Measurements from ENCODE around the gene BDKRB2.

The BDKRB2 gene

DNA sequence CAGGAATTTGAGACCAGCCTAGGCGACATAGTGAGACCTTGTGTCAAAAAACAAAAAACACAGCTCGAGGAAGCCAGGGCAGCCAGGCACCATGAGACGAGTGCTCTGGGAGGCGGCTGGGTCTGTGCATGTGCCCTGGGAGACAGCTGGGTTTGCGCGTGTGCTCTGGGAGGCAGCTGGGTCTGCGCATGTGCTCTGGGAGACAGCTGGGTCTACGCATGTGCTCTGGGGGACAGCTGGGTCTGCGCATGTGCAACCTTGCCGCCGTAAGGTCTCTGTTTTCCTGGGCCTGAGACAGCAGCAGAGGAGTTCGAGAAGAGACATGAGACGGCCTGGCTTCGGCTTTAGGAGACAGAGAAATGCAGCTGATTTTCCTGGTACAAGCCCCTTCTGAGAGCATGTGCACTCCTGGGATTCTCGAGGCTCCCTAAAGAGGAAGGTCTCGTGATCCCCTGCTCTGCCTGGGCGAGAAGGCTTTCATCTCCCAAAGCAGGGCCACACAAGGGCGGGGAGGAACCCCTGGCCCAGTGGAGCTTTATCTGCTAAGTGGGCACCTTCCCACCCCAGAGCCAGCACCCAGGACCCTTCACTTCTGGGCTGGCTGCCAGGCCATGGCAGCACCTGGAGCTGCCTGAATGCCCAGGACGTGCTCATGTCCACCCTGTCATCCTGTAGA is 47.8 kb downstream of the BDKRB2 start:
- no peak for DNase-seq (ENCODE audit: low spot score)

DNA sequence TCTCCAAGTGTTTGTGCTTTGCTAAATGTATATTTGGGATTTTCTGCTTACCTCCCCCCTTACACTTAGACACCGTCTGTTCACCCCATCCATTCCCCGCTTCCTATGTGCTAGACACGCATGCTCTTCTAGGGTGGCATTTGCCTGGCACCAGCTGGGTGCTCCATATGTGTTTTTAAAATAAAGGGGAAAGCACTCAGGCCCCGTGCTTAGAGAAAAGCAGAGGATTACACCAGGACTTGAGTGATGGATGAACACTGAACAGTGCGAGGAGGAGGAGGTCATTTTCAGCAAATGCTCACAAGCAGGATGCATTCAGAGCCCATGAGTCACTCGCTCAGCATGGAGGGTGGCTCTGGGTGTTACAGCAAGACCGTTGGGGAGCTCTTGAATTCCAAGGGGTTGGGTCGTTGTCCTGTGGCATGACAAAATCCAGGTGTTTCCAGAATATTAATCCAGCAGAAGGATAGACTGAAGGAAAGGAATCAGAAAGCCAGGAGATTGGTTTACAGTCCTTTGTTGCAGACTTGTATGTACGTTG is 48.4 kb downstream of the BDKRB2 start:
- no peak for DNase-seq (ENCODE audit: low spot score)

DNA sequence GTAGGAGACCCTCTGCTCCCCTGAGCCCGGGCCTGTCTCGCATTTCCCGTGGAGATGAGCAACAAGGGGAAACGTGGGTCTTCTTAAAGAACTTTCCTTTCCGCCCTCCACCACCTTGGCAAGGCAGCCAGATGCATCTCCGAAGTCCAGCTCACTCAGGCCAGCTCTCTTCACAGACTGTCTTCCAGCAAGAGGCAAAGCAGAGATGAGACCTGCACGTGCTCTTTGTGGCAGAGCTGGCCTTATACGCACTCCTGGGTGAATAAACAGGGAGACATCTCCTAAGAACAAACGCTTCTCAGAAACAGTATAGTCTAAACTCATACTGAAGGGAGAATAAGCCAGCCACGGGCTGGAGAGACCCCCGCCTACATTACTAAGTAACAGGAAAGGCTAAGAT is 50.0 kb downstream of the BDKRB2 start:
- no peak for DNase-seq (ENCODE audit: low spot score)

DNA sequence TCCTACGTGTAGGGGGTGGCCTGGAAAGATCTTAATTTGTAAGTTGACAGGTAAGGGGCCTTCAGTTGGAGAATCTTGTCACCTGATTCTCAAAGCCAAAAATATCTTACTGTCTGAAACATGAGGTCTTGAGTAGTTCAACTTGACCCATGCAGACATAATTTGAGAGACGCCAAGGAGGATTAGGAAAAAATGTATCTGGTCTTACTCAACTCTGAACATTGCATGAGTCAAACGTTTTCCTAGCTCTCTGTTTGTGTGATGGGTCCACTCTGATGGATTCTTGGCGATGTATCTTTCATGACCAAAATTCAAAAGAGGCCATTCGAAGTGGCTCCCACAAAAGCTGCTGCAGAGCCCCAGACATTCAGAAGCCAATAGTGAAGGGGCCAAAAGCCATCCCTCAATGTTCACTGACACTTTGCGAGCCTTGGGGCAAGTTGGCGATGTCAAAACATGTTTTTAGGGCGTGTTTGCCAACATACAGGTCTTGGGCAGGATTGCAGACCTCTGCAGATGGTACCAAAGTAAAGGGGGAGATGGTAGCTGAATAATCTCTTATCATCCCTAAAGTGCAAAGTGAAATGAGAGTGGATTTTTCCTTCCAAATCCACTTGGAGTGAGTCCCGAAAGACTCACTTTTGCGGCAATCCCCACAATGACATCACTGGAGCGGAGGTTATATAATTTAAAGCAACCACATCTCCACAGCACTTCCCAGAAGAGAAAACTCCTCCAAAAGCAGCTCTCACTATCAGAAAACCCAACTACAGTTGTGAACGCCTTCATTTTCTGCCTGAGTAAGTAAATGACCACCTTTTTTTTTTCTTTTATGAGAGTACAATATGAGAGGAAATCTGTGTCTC is 51.1 kb downstream of the BDKRB2 start, which contains the start of gene BDKRB1:
TSS of gene BDKRB1 (plus strand) at position 710 of the 866 bp plus-strand sequence. CDS start 7,473 bp downstream, outside the sequence.
- no peak for DNase-seq (ENCODE audit: low spot score)

DNA sequence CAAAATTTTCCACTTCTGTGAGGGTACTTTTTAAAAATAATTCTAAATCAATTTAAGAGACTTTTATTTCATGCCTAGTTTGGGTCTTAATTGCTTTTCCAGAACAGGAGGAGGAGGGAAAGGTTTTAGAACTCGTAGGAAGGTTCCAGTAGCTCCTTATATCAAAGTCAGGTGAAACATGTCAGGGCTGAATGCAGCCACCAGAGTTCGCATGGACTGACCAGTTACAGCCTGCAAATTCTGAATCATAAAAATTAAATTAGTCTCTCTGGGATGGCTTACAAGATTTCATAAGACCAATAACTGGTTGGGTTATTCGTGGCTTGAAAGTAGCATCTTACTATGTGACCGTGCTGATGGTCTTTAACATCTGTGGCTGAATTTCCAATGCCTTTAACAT is 51.8 kb downstream of the BDKRB2 start:
- no peak for DNase-seq (ENCODE audit: low spot score)

DNA sequence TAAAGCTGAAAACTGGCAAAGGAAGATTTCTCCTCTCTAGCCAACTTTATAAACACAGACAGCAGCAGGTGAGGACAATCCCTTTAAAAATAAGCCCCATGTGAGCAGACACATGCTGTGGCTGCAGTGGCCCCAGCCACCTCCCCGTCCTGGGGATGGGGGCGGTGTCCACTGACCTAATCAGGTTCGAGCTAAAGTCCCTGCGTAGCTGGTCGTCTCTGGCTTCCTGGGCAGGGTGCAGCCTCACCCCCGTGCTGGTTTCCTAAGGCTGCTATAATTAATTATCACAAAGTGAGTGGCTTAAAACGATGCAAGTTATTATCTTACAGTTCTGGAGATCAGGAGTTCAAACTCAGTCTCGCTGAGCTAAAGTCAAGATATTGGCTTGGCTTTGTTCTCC is 52.4 kb downstream of the BDKRB2 start:
- DNase-seq (ENCODE audit: low spot score), result no peak

DNA sequence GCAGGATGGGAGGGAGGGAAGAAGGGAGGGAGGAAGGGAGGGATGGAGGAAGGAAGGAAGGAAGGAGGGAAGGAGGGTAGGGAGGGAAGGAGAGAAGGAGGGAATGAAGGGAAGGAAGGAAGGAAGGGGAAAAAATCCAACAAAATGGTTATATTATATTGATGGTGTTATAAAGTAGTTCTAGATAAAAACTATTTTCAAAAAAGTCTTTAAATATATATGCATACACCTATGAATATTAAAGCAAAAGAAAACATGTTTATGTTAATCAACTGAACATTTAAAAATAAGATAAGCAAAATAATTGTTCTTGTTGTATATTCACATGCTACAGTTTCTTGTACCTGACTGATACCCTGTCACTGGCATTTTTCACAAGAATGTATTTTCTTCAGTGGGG is 53.3 kb downstream of the BDKRB2 start:
- DNase-seq (ENCODE audit: low spot score), result no peak

DNA sequence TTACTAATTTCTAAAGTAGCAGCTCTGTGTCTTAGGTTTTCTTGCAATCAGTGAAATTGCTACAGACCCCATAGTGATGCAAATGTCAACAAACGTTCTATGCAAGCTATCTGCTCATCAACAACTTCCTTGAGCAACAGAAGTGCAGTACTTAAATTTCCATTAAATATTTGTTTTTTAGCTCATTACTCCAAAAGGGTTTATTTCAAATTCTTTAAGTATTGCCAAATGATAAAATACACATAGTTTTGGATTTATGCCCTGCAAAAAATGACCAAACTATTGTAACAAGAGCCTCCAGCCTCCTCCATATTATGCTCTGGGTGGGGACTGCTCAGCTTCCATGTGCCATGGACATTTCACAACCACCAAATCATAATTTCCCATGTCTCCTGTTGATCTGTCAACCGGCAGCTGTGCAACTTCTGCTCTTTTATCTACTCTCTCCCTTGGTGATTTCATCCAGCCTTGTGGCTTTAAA is 55.7 kb downstream of the BDKRB2 start:
- no peak for DNase-seq (ENCODE audit: low spot score)

DNA sequence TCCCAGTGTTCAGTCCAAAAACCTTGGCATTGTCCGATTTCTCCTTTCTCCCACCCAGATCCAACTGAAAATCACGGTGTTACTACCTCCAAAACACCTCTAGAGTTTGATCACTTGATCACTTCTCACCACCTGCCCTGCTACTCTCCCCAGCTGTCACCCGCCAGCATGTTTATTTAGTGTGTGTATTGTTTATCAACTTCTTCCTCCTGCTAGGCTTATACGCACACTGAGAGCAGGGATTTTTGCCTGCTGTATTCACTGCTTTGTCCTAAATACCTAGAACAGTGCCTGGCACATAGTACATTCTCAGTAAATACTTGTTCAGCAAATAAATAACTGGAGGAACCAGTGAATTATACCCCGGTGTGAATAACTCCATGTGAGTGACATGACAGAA is 56.4 kb downstream of the BDKRB2 start:
- no peak for DNase-seq (ENCODE audit: low spot score)

DNA sequence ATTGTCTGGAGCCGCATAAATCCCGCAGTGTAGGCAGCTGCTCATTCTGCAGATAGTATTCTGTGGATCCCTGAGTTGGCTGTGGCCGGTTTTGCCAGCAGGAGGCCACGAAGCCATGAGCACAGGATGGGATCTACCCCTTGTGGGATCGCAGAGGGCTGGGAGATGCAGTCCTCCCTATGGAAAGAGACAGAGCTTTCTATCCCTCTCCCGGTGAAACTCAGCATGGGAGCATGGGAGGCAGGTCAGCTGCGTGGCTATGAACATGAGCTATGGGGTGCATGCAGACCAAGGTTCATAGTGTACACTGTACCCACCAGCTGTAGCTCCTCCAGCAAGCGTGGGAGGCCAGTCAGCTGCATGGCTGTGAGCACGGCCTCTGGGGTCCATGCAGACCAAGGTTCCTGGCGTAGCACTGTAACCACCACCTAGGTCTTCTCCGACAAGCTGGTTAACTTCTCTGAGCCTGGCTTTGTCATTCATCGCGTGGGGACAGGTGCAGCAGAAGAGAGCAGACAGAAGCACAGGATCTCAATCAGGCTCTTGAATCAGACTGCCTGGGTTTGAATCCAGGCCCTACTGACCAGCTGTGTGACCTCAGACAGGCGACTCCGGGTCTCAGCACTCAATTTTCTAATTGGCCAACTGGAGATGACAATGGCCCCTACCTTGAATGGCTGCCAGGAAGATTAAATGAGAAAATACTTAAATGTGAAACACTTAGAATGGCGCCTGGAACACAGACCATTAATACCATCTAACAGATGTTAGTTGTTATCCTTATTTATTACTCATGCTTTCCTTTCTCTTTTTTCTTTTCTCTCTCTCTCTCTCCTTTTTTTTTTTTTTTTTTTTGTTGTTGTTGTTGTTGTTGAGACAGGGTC is 57.4 kb downstream of the BDKRB2 start:
- no peak for DNase-seq (ENCODE audit: low spot score)

DNA sequence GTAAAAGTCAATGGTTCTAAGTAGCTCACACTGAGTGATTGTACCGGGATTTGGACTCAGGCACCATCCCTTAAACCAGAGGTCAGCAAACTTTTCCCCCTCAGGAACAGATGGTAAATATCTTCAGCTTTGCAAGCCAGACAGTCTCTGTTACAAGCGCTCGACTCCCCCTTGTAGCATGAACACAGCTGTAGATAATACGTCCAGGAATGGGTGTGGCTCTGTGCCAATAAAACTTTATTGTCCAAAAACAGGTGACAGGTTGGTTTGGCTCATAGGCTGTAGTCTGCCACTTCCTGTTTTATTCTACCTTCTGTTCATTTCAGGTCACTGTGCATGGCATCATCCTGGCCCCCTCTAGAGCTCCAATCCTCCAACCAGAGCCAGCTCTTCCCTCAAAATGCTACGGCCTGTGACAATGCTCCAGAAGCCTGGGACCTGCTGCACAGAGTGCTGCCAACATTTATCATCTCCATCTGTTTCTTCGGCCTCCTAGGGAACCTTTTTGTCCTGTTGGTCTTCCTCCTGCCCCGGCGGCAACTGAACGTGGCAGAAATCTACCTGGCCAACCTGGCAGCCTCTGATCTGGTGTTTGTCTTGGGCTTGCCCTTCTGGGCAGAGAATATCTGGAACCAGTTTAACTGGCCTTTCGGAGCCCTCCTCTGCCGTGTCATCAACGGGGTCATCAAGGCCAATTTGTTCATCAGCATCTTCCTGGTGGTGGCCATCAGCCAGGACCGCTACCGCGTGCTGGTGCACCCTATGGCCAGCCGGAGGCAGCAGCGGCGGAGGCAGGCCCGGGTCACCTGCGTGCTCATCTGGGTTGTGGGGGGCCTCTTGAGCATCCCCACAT is 58.9 kb downstream of the BDKRB2 start:
- no peak for DNase-seq (ENCODE audit: low spot score)

DNA sequence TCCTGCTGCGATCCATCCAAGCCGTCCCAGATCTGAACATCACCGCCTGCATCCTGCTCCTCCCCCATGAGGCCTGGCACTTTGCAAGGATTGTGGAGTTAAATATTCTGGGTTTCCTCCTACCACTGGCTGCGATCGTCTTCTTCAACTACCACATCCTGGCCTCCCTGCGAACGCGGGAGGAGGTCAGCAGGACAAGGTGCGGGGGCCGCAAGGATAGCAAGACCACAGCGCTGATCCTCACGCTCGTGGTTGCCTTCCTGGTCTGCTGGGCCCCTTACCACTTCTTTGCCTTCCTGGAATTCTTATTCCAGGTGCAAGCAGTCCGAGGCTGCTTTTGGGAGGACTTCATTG is 59.5 kb downstream of the BDKRB2 start:
- DNase-seq (ENCODE audit: low spot score), result no peak

DNA sequence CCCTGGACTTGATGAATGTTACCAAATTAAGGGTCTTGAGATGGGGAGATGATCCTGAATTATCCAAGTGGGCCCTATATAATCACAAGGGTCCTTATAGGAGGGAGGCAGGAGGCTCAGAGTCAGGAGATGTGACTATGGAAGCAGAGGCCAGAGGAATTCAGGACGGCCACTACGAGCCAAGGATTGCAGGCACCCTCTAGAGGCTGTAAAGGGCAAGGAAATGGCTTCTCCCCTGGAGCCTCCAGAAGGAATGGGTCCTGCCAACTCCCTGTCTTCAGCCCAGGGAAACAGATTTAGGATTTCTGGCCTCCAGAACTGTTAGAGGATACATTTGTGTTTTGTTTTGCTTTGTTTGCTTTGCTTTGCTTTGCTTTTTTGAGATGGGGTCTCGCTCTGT is 60.2 kb downstream of the BDKRB2 start:
- no peak for DNase-seq (ENCODE audit: low spot score)

DNA sequence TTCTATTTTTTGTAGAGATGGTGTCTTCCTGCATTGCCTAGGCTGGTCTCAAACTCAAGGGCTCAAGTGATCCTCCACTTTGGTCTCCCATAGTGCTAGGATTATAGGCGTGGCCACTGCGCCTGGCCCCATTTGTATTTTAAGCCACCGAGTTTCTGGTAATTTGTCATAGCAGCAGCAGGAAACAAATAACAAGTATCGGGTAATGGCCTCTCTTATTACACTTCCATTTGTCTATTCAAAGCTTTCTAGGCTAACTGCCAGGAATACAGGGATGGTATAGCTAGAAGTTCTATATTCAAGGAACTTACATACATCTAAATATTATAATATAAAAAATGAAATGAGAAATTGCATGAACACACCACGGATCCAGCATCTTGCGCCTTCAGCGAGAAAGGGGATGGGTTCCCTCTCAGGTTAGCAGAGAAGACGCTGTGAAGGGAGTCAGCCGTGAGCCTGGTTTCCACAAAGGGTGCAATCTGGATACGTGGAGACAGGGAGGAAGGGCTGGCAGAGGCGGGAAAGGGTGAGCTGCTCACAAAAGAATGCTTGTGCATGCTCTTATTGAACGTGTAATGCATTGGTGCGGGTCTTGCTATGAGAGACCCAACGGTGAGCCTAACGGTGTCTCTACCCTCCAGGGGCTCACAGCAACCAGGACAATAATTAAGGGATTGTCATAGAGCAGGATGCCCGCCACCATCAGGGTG is 60.9 kb downstream of the BDKRB2 start:
- no peak for DNase-seq (ENCODE audit: low spot score)

DNA sequence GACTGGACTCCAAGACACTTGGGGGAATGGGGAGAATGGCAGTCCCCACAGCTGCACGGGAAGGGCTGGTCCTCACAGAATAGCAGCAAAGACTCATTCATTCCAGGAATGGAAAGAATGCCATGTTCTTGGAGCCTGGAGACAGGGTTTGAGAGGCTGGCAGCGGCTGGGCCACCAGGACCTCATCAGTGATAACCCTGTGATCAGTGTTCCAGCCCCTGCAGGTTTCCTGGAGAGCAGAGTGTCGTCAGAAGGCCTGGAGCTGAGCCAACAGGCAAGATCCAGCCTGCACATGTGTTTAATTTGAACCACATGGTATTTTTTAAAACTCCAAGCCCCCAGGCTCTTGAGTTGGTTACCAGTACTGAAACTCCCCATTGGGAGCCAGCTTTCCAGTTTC is 62.7 kb downstream of the BDKRB2 start:
- no peak for DNase-seq (ENCODE audit: low spot score)

DNA sequence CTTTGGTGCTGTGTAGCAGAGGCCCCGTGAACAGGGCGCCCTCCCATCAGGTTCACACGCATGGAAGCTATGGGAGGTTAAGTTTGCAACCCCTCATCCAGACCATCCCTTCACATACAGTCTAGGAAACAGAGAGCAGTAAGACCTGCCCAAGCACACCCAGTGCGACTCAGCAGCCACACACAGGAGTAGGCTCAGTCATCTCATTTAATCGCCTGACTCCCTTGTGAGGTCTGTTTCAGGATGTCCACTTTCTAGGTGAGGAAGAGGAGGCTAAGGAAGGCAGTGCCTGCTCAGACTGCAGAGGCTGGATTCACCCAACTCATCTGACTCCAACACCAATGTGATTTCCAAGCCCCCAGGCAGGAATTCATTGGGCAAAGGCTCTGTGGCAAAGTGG is 63.3 kb downstream of the BDKRB2 start:
- no peak for DNase-seq (ENCODE audit: low spot score)

DNA sequence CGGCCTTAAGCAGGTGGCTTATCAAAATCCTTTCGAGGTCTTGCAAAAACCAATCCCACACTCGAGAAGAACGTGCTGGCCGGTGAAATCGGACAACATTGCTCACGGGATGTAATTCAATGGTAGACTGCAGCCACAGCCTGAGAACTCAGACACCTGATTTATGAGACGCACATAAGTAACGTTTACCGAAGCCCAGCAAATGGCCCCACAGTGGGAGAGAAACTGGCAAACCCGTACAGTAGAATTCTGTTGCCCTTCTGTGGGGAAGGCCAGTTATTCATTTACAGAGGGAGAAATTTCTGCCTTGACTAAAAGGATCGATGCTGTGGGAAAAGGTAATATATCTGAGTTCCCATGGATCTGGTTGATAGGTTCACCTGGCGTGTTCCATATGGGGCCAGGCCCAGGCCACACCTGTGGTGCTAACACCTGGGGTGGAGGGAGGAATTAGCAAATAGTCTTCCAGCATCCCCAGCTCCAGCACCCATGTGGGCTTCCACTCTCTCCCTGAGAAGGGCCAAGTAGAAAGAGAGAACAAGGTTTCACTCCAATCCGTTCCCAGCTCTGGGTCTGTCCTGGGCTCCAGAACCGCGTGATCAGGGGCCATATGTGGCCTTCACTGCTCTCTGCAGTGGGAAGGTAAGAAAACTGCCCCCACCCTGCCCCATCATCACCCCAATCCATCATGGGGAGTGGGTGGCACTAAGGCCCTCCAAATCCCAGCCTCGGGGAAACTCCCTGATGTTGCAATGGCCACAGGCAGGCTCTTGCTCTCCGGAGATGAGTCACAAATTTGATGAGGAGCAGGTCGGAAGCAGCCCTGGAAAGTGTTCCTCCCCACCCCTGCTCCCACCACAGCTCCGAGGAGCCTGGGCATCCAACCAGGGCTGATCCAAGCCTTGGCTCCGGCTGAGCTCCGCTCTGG is 64.1 kb downstream of the BDKRB2 start:
- no peak for DNase-seq (ENCODE audit: low spot score)

DNA sequence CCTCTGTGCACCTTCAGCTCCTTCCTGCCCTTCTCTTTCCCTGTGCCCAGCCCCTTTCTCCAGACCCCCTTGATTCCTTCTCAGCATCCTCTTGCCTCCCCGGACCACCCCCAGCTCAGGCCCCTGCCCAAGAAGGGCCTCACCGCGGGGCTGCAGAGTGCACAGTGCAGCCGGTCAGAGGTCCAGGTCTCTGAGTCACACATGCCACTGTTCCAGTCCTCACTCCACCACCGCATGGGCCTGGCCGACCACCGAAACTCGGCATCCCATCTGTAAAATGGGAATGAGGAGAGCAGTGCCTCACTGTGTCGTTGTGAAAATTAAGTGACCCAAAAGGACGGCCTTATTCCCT is 64.7 kb downstream of the BDKRB2 start:
- no peak for DNase-seq (ENCODE audit: low spot score)

Measured in CD4-positive, alpha-beta T cell treated with Interleukin-6 at 100 ng/mL for 8 hours (primary cell).